ENCODE data around the gene ERBB4. TPM values are rescaled to one million over a fixed set of nuclear protein-coding genes. Genes with fewer than 3 reads are reported as not detected.

The ERBB4 gene
- total RNA-seq, 1 donor from 2014 or later, result 2.2 TPM

- H3K4me3 ChIP-seq (ENCODE audit: low read depth, low read length), result peak overlapping the region; percentile 61
- DNase-seq (ENCODE audit: low read depth), result no peak
Measured at GRCh38 chr2:212535996-212536816, 2.4 kb downstream of the ERBB4 start.

GRCh38 chr2:212534336-212534735, 4.3 kb downstream of the ERBB4 start:
- peak overlapping the region; percentile 4 for H3K4me3 ChIP-seq (ENCODE audit: low read depth, low read length)
- no peak for DNase-seq (ENCODE audit: low read depth)
- TF ChIP-seq CTCF (conservative IDR thresholded peaks at IDR 0.05; ENCODE audit: low read depth, low read length), result no peak

More at GRCh38 chr2:212535996-212536816, 2.4 kb downstream of the ERBB4 start:
- no peak for TF ChIP-seq CTCF (conservative IDR thresholded peaks at IDR 0.05; ENCODE audit: low read depth, low read length)

- no peak for DNase-seq (ENCODE audit: low read depth)
- H3K4me3 ChIP-seq (ENCODE audit: low read depth, low read length), result no peak overlapping the region
- TF ChIP-seq CTCF (conservative IDR thresholded peaks at IDR 0.05; ENCODE audit: low read depth, low read length), result peak; percentile 33
Measured at GRCh38 chr2:212532585-212532984, 6.0 kb downstream of the ERBB4 start.

DNA sequence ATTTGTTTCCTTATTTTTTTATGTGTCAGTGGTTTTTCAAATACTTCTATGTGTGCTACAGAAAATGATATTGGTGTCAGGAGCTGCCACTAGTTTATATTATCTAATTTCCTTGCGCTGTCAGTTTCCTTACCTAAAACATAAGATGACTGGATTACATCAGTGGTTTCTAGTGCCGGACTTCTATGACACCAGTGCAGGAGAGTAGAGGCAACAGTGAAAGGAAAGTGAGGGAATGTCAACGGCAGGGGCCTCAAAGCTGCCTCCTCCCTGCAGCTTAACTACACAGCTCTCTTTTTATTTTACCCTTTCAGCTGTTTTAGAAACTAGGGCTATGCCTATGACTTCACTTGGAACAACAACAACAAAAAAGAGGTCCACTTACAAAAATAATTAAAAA, 6.5 kb downstream of the ERBB4 start:
- no peak overlapping the region for H3K4me3 ChIP-seq (ENCODE audit: low read depth, low read length)
- no peak for TF ChIP-seq CTCF (conservative IDR thresholded peaks at IDR 0.05; ENCODE audit: low read depth, low read length)
- no peak for DNase-seq (ENCODE audit: low read depth)

- no peak overlapping the region for H3K4me3 ChIP-seq (ENCODE audit: low read depth, low read length)
- TF ChIP-seq CTCF (conservative IDR thresholded peaks at IDR 0.05; ENCODE audit: low read depth, low read length), result no peak
- no peak for DNase-seq (ENCODE audit: low read depth)
Measured at GRCh38 chr2:212531499-212531898, 7.1 kb downstream of the ERBB4 start.

DNA sequence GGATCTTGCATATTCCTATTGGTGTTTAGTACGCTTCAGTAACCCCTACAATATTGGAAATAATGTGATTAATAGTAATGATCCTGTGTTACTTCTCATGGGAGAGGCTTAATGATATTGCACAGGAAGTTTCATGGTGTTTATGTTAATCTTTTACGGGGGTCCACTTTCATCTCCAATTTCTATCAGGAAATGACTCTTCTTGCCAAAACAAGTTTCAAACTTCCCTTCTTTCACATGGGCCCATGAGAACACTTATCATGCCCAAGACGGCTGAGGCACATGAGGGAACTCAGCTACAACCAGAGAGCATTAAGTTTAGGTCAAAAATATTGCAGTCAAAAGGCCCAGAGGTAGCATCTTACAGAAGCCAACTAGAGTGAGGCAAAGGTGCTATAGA, 7.6 kb downstream of the ERBB4 start:
- no peak for DNase-seq (ENCODE audit: low read depth)
- TF ChIP-seq CTCF (conservative IDR thresholded peaks at IDR 0.05; ENCODE audit: low read depth, low read length), result no peak
- H3K4me3 ChIP-seq (ENCODE audit: low read depth, low read length), result no peak overlapping the region

- no peak for DNase-seq (ENCODE audit: low read depth)
- no peak overlapping the region for H3K4me3 ChIP-seq (ENCODE audit: low read depth, low read length)
- no peak for TF ChIP-seq CTCF (conservative IDR thresholded peaks at IDR 0.05; ENCODE audit: low read depth, low read length)
Measured at GRCh38 chr2:212530373-212530772, 8.2 kb downstream of the ERBB4 start.
